K562 (cell line): ENCODE data around the gene UHRF1. TPM values are rescaled to one million over a fixed set of nuclear protein-coding genes. Genes with fewer than 3 reads are reported as not detected.
A peak's percentile ranks its signal among the peaks of the same experiment; 100 is the strongest.

Experiments used
- ATAC-seq: fragments of 200-7000 bp; cut with Tn5 transposase; 3 replicates; pipeline ENCODE4 v1.9.1; 2020; ENCODE audit warnings: moderate library complexity
- BruUV-seq: library from RNA; stranded (reverse); fragments of 400-500 nt; replicated peaks from 2 replicates; lab custom pipeline; 2021; lab: Mats Ljungman, UMichigan
- CTCF ChIA-PET: fragments of 300-600 bp; formaldehyde crosslinking; extraction: SDS; loops from one replicate; lab custom pipeline; 2021; ENCODE audit warnings: low intra/inter-chr PET ratio; lab: Yijun Ruan, JAX
- POLR2A ChIA-PET: fragments of 300-600, 350-650 bp; sonication (Branson Sonifier 250); formaldehyde crosslinking; extraction: SDS; loops from one replicate; lab custom pipeline; 2021; ENCODE audit warnings: antibody characterized with exemption, inconsistent platforms; lab: Yijun Ruan, JAX
- DNase-seq, 4 experiments: peaks; one replicate each; pipeline versions ENCODE4 v3.0.0 to v3.0.0-alpha.2; 2011 to 2018; ENCODE audit warnings: low spot score in 3 of 4, mixed read lengths in 3 of 4; ENCODE audit errors: extremely low read depth in 1 of 4
- FAIRE-seq: peaks from 2 replicates; lab custom pipeline; 2011; peaks lifted over from hg19 to GRCh38; lab: Jason Lieb, UNC
- H2AFZ ChIP-seq: 2 replicates; pipeline ENCODE4 v1.6.0; 2011; ENCODE audit warnings: low read depth, low read length, control low read depth, inconsistent platforms
- H3K27ac ChIP-seq: fragments of 200-600 bp; 3 replicates; pipeline ENCODE4 v1.8.0; 2011; ENCODE audit warnings: low read depth, mild to moderate bottlenecking, control low read depth, inconsistent platforms, low read length, moderate library complexity, mixed read lengths; ENCODE audit errors: extremely low read depth
- H3K27me3 ChIP-seq, 2 experiments: fragments of 300-600 bp in 1 of 2; 2 replicates in 1 of 2; 3 replicates in 1 of 2; pipeline versions ENCODE4 v1.6.0 to v1.8.0; 2011; ENCODE audit warnings: inconsistent platforms in 2 of 2, low read length in 2 of 2, mild to moderate bottlenecking in 1 of 2, mixed read lengths in 1 of 2, moderate library complexity in 1 of 2; ENCODE audit not compliant: control insufficient read depth in 2 of 2, insufficient read depth in 2 of 2
- H3K36me3 ChIP-seq: fragments of 300-600 bp; 3 replicates; pipeline ENCODE4 v1.8.0; 2011; ENCODE audit warnings: mild to moderate bottlenecking, low read length, inconsistent platforms; ENCODE audit not compliant: control insufficient read depth, insufficient read depth
- H3K4me1 ChIP-seq, 2 experiments: fragments of 200-600 bp in 1 of 2; replicated peaks in 1 of 2; 2 replicates in 1 of 2; 3 replicates in 1 of 2; pipeline versions ENCODE4 v1.5.1 to v1.8.0; 2011; ENCODE audit warnings: inconsistent platforms in 2 of 2, low read length in 2 of 2, mild to moderate bottlenecking in 1 of 2, mixed read lengths in 1 of 2, moderate library complexity in 1 of 2; ENCODE audit not compliant: control insufficient read depth in 2 of 2, insufficient read depth in 2 of 2
- H3K4me2 ChIP-seq: 2 replicates; pipeline ENCODE4 v1.6.1; 2011; ENCODE audit warnings: low read length, control low read depth, inconsistent platforms, mixed read lengths; ENCODE audit not compliant: insufficient read depth
- H3K4me3 ChIP-seq: fragments of 200-600 bp; sonication (generic), shearing (Covaris generic); 2 replicates; pipeline ENCODE4 v1.5.1; 2016; ENCODE audit warnings: control low read depth, inconsistent platforms
- H3K79me2 ChIP-seq: fragments of 200-600 bp; 3 replicates; pipeline ENCODE4 v1.8.0; 2011; ENCODE audit warnings: low read length, inconsistent platforms; ENCODE audit not compliant: control insufficient read depth, insufficient read depth
- H3K9ac ChIP-seq, 2 experiments: 2 replicates each; pipeline versions ENCODE4 v1.6.0 to v1.6.1; 2011; ENCODE audit warnings: low read depth in 2 of 2, low read length in 2 of 2, control low read depth in 1 of 2, inconsistent platforms in 1 of 2, mild to moderate bottlenecking in 1 of 2, mixed read lengths in 1 of 2; ENCODE audit not compliant: insufficient read depth in 1 of 2
- H3K9me1 ChIP-seq: one replicate; pipeline ENCODE4 v1.6.0; 2011; ENCODE audit warnings: inconsistent platforms, mild to moderate bottlenecking, low read length, moderate library complexity; ENCODE audit not compliant: control insufficient read depth, insufficient read depth
- H3K9me3 ChIP-seq: replicated peaks from 2 replicates; pipeline ENCODE4 v1.5.1; 2011; ENCODE audit warnings: low read depth, low read length, inconsistent platforms; ENCODE audit not compliant: control insufficient read depth, insufficient read depth
- H4K20me1 ChIP-seq: replicated peaks from 2 replicates; pipeline ENCODE4 v1.6.1; 2011; ENCODE audit warnings: low read length, inconsistent platforms, mixed read lengths; ENCODE audit not compliant: control insufficient read depth, insufficient read depth
- CHCHD3 ChIP-seq: fragments of 250-450 bp; sonication (Bioruptor Pico); IDR thresholded peaks from 2 replicates; pipeline ENCODE4 v2.1.2; 2022; ENCODE audit warnings: mild to moderate bottlenecking
- ELK3 ChIP-seq: fragments of 450-650 bp; formaldehyde crosslinking; IDR thresholded peaks from 2 replicates; pipeline ENCODE4 v1.4.0; 2020; ENCODE audit warnings: mild to moderate bottlenecking
- GABPA ChIP-seq: fragments of 200-800 bp; sonication (Bioruptor generic); conservative IDR thresholded peaks from 2 replicates; pipeline ENCODE4 v1.6.1; 2016; ENCODE audit warnings: low read depth, missing genetic modification characterization, missing compliant biosample characterization
- POLR2G ChIP-seq: fragments of 200-400 bp; formaldehyde crosslinking; IDR thresholded peaks from 2 replicates; pipeline ENCODE4 v1.6.1; 2017; ENCODE audit warnings: low read depth, mild to moderate bottlenecking, antibody characterized with exemption, low read length, moderate library complexity
- SPI1 ChIP-seq: IDR thresholded peaks from 2 replicates; pipeline ENCODE4 v1.6.1; 2011; ENCODE audit warnings: low read depth, low read length, control low read depth, borderline replicate concordance
- TCFL5 ChIP-seq: fragments of 250-450 bp; sonication (Bioruptor Pico); conservative IDR thresholded peaks from 2 replicates; pipeline ENCODE4 v1.6.1; 2021; ENCODE audit warnings: mild to moderate bottlenecking, moderate library complexity, matching md5 sums
- ZBTB40 ChIP-seq, 2 experiments: fragments of 450-650 bp in 1 of 2; sonication (generic) in 1 of 2; formaldehyde crosslinking in 1 of 2; IDR thresholded peaks; 2 replicates each; pipeline versions ENCODE4 v1.7.1 to v1.9.0; 2016 to 2022; ENCODE audit warnings: inconsistent platforms in 1 of 2, mild to moderate bottlenecking in 1 of 2, missing genetic modification reagents in 1 of 2
- ZFP91 ChIP-seq: sonication (generic); formaldehyde crosslinking; IDR thresholded peaks from 2 replicates; pipeline ENCODE4 v1.8.0; 2022; ENCODE audit warnings: mild to moderate bottlenecking, missing genetic modification reagents
- ZKSCAN1 ChIP-seq: fragments of 150-350 bp; IDR thresholded peaks from 2 replicates; pipeline ENCODE4 v1.6.1; 2016; ENCODE audit warnings: low read depth, low read length
- WGBS: fragments of 100-300 bp; shearing (Covaris generic); methylation state at CpG from one replicate; pipeline ENCODE4 v1.1.6; 2016; ENCODE audit warnings: low coverage, mixed read lengths; ENCODE audit not compliant: insufficient coverage; ENCODE audit errors: missing lambda C conversion rate; 5-methylcytosine and 5-hydroxymethylcytosine counted together
- in situ Hi-C: fragments of 300-500 bp; cut with MboI; formaldehyde crosslinking; loops from 4 replicates; pipeline ENCODE4 v1.15.0; 2018; ENCODE audit warnings: inconsistent platforms, mixed read lengths
- intact Hi-C: fragments of 100-400 bp; cut with micrococcal nuclease; formaldehyde crosslinking; loops from 2 replicates; pipeline ENCODE4 v1.14.2; 2022
- polyA plus RNA-seq, 8 experiments: library from polyadenylated mRNA; depleted of rRNA in 4 of 8; stranded (reverse) in 5 of 8; unstranded in 3 of 8; fragments of >200 nt; fragmentation: Nextera tagmentation in 2 of 8; fragmentation: Illumina TruSeq in 1 of 8; extraction: Ambion mirVana in 2 of 8; extraction: Trizol in 1 of 8; gene quantifications; 2 replicates each; pipeline versions ENCODE4 v1.2.1 to v1.2.3, GENCODE V29; 2011 to 2014; ENCODE audit warnings: inconsistent platforms in 1 of 8, missing spikeins in 1 of 8
- total RNA-seq, 7 experiments: library from RNA; depleted of rRNA in 6 of 7; stranded (reverse); fragments of >200 nt in 6 of 7; fragmentation: Illumina TruSeq in 2 of 7; extraction: Trizol in 2 of 7; gene quantifications; 2 replicates each; pipeline versions ENCODE4 v1.2.1 to v1.2.3, GENCODE V29; 2011 to 2021; ENCODE audit warnings: low replicate concordance in 1 of 7

The UHRF1 gene
- total and polyA plus RNA-seq, 9 of the 15 experiments (the other 6 are each of a cell fraction or from before 2014, with no cell fraction given) = 6.0 to 101 (median 30.9) TPM

- Histone ChIP-seq H3K27me3 (no peaks in the 10 kb centered on the region; a peak in 1 of 5 replicates), H3K27ac (peak overlapping the region; percentile 32; the same call in 1 of the 3 replicates), H3K79me2 (peaks cover 91% of the 10 kb centered on the region), H3K4me3 (no peak overlapping the region), H3K9me3 (no peaks in the 10 kb centered on the region), H3K4me1 (peaks cover 15 to 61% of the 10 kb centered on the region in 2 experiments; a peak in 4 of 5 replicates), H2AFZ (no peak overlapping the region), H3K9me1 (peaks cover 22% of the 10 kb centered on the region), H3K36me3 (peaks cover 19% of the 10 kb centered on the region; the same call in 2 of the 3 replicates), H3K4me2 (no peak overlapping the region), H3K9ac (peak overlapping the region in 1 of 2 experiments; percentile 79; a peak in 2 of 4 replicates), H4K20me1 (peaks cover 68% of the 10 kb centered on the region)
- in situ Hi-C loops = no loop called here
- ATAC-seq = no peak
- intact Hi-C loops = no loop called here
- WGBS = 57% methylated on average over 13 of the region's 14 CpGs
- DNase-seq = no peak
- no TSS peak for BruUV-seq
- ChIA-PET POLR2A (no interaction called here), CTCF (no interaction called here)
- FAIRE-seq = peak; percentile 54
- TF ChIP-seq CHCHD3 (no peak), ZFP91 (CRISPR knock-in tag) (no peak), POLR2G (0 out of 2 replicates have a peak, but pooled peaks have one; percentile 12), ZKSCAN1 (no peak), ZBTB40 (IDR thresholded peaks at IDR 0.05) (peak; percentile 62), ZBTB40 (CRISPR knock-in tag; IDR thresholded peaks at IDR 0.05) (no peak), TCFL5 (CRISPR knock-in tag) (no peak), GABPA (no peak), SPI1 (peak; percentile 35; the same call in 1 of the 2 replicates), ELK3 (CRISPR knock-in tag) (no peak)
Observed at GRCh38 chr19:4974880-4975469, 65.7 kb downstream of the UHRF1 start.
